Uterus (tissue), 4 donors: ENCODE results near the gene DERL3. TPM values are rescaled to one million over a fixed set of nuclear protein-coding genes. Genes with fewer than 3 reads are reported as not detected.

Experiments
- DNase-seq, 2 donors: peaks; one replicate each; pipeline ENCODE4 v3.0.0-alpha.2; 2019 to 2020
- H3K27ac ChIP-seq, 2 donors: fragments of 200-600 bp; sonication (generic); 1 replicate in 1 of 2; 2 replicates in 1 of 2; pipeline ENCODE4 v1.5.1; 2016 to 2018
- H3K27me3 ChIP-seq, 2 donors: fragments of 200-600 bp; sonication (generic); one replicate each; pipeline ENCODE4 v1.5.1; 2018 to 2019; ENCODE audit warnings: control low read depth in 1 of 2
- H3K36me3 ChIP-seq, 2 donors: fragments of 200-600 bp; sonication (generic); one replicate each; pipeline ENCODE4 v1.5.1; 2019; ENCODE audit warnings: control low read depth in 1 of 2
- H3K4me1 ChIP-seq, 2 donors: fragments of 200-600 bp; sonication (generic); one replicate each; pipeline ENCODE4 v1.5.1; 2018 to 2019; ENCODE audit warnings: control low read depth in 1 of 2
- H3K4me3 ChIP-seq, 2 donors: fragments of 200-600 bp; sonication (generic); 1 replicate in 1 of 2; 2 replicates in 1 of 2; pipeline ENCODE4 v1.5.1; 2018 to 2019; ENCODE audit warnings: mild to moderate bottlenecking in 1 of 2
- H3K9me3 ChIP-seq, 2 donors: fragments of 200-600 bp; sonication (generic); one replicate each; pipeline ENCODE4 v1.5.1; 2019; ENCODE audit warnings: control low read depth in 1 of 2
- POLR2A ChIP-seq, 2 donors: fragments of 450-650 bp; IDR thresholded peaks; one replicate each; pipeline ENCODE4 v1.6.1; 2016; ENCODE audit warnings: antibody characterized with exemption in 2 of 2, mild to moderate bottlenecking in 1 of 2, moderate library complexity in 1 of 2
- intact Hi-C: fragments of 100-400 bp; cut with DNase I; formaldehyde crosslinking; loops from one replicate; pipeline ENCODE4 v1.15.1; 2023; ENCODE audit warnings: low total_unique reads
- total RNA-seq, 4 donors: library from RNA; depleted of rRNA in 3 of 4; stranded (reverse); fragments of >200 nt in 3 of 4; gene quantifications; one replicate each; pipeline versions ENCODE4 v1.1.0 to v1.2.4, GENCODE V29; 2014 to 2023
- TF ChIP-seq, protein P1 (sequence below), 4 experiments: fragments of 200-600 bp in 2 of 4; fragments of 450-650 bp in 2 of 4; sonication (generic) in 2 of 4; IDR thresholded peaks; one replicate each; pipeline ENCODE4 v1.5.1; 2016 to 2019; ENCODE audit warnings: antibody characterized with exemption in 4 of 4, mild to moderate bottlenecking in 2 of 4, moderate library complexity in 1 of 4
- donor health status: DM: yes; HTN: yes; CAD: no.

DERL3 gene
- total RNA-seq, 4 donors from 2014 or later = 0.95 to 1.2 TPM; not detected in 2

DNA sequence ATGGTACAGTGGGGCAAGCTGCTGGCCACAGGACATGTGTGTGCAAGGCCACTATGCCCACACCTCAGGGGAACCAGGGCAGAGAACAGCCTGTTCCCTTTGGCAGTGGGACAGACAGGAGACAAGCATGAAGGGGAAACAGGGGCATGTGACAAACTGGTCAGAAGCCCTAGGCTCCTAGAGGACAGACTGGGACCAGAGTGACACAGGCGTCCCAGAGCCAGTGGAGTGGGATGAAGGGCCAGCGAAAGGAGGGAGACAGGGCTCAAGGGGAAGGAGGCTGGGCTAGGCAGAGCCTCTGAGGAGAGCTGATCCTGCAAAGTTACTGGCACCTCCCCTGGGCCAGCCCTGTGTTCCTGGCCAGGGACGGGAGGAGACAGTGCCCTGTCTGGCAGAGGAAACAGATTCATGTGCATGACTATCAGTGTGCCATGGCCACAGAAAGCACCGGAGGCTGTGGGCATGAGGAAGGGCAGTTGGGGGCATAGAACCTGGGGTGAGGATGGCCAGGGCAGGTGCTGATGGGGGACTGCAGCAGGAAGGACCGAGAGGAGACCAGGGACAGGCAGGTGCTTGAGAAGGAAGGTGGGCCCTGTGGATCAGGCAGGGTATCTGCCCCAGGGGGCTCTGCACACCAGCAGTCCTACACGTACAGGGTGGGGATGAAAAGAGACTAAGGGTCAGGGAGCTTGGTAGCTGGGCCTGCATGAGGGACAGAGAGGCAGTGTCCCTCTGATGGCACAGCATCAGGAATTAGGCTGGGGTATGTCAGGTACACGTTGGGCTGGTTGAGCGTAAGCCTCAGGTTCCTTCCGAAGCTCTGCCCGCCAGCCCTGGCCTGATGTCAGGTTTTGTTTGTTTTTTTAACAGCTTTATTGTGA, 9.8 kb downstream of the DERL3 start:
- Histone ChIP-seq H3K4me3 (no peak overlapping the region), H3K9me3 (no peaks in the 10 kb centered on the region), H3K27ac (no peak overlapping the region), H3K27me3 (no peaks in the 10 kb centered on the region), H3K4me1 (no peaks in the 10 kb centered on the region), H3K36me3 (no peaks in the 10 kb centered on the region)
- no peak for DNase-seq
- TF ChIP-seq, protein P1, sequence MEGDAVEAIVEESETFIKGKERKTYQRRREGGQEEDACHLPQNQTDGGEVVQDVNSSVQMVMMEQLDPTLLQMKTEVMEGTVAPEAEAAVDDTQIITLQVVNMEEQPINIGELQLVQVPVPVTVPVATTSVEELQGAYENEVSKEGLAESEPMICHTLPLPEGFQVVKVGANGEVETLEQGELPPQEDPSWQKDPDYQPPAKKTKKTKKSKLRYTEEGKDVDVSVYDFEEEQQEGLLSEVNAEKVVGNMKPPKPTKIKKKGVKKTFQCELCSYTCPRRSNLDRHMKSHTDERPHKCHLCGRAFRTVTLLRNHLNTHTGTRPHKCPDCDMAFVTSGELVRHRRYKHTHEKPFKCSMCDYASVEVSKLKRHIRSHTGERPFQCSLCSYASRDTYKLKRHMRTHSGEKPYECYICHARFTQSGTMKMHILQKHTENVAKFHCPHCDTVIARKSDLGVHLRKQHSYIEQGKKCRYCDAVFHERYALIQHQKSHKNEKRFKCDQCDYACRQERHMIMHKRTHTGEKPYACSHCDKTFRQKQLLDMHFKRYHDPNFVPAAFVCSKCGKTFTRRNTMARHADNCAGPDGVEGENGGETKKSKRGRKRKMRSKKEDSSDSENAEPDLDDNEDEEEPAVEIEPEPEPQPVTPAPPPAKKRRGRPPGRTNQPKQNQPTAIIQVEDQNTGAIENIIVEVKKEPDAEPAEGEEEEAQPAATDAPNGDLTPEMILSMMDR (IDR thresholded peaks at IDR 0.05) = no peak
- TF ChIP-seq POLR2A (IDR thresholded peaks at IDR 0.05) = no peak
- intact Hi-C loops = no loop called here

DNA sequence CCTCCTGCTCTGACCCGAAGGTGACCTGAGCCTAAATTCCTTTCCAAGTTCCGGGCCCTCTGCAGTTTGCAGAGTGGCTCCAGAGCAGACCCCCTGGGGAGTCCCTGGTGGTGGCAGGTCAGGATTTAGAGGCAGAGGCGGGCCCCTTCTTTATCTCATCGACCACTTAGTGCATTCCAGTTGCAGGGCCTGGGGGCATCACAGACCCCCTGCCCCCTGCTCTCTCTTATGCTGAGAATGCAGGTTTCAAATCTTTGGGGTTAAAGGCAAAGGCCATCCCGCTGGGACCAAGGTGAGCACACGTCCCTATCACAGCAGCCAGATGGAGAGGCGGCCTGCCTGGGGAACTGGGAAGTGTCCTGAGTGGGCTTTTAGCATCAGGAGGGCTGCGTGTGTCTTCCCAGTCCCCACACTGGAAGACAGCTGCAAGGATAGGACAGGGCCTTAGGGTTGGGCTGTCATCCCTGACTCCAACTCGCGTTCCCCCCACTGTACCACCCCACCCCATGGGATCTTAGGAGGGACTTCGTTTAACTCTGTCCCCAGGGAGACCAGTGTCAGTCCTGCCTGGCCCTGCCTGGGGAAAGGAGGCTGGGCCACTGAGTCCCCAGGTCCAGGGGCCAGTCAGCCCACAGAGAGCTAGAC, 11.3 kb downstream of the DERL3 start:
- intact Hi-C loops = no loop called here
- no peak overlapping the region for H3K27ac ChIP-seq
- no peaks in the 10 kb centered on the region for H3K36me3 ChIP-seq
- no peak for DNase-seq
- H3K9me3 ChIP-seq = no peaks in the 10 kb centered on the region
- H3K4me1 ChIP-seq = no peaks in the 10 kb centered on the region
- TF ChIP-seq, protein P1 (IDR thresholded peaks at IDR 0.05) = no peak
- TF ChIP-seq POLR2A (IDR thresholded peaks at IDR 0.05) = no peak
- H3K4me3 ChIP-seq = no peak overlapping the region
- no peaks in the 10 kb centered on the region for H3K27me3 ChIP-seq

DNA sequence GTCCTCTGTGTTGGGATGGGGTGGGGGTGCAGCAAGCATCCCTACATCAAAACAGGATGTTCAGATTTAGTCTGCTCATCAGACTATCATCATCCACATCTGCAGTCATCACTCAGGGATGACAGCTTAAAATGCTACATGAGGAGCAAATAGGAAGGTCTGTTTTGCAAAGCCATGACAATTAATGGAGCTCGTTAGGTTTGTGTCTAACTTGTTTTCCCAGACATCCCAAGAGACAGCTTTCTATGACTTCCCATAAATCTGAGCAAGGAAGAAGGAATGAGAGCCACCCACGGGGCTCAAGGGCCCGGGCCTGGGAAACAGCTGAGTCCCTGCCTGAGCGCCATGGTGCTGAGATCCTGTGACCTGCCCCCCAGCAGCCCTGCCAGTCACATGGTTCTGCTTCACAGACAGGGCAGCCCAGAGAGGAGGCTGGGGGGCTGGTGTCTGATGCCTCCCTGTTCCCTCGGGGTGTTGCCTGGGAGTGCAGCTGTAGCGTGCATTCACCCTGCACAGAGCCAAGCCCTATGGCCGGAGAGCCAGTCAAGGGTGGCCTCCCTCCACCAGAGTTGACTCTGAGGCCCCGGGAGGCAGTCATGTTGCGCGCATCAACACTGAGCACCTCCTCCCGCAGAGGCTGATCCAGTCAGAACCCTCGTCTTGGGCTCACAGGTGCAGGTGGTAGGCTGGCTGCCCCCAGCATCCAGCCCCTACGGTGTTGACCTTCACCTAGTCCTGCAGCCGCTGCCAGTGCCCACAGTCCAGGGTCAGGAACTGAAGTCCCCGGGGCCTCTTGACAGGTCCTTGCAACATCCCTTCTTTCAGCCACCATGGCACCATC, 12.1 kb downstream of the DERL3 start:
- DNase-seq = no peak
- Histone ChIP-seq H3K4me1 (no peaks in the 10 kb centered on the region), H3K27ac (no peak overlapping the region), H3K27me3 (no peaks in the 10 kb centered on the region), H3K36me3 (no peaks in the 10 kb centered on the region), H3K9me3 (no peaks in the 10 kb centered on the region), H3K4me3 (no peak overlapping the region)
- intact Hi-C loops = no loop called here
- TF ChIP-seq POLR2A (IDR thresholded peaks at IDR 0.05) = no peak
- TF ChIP-seq, protein P1 (IDR thresholded peaks at IDR 0.05) = no peak

DNA sequence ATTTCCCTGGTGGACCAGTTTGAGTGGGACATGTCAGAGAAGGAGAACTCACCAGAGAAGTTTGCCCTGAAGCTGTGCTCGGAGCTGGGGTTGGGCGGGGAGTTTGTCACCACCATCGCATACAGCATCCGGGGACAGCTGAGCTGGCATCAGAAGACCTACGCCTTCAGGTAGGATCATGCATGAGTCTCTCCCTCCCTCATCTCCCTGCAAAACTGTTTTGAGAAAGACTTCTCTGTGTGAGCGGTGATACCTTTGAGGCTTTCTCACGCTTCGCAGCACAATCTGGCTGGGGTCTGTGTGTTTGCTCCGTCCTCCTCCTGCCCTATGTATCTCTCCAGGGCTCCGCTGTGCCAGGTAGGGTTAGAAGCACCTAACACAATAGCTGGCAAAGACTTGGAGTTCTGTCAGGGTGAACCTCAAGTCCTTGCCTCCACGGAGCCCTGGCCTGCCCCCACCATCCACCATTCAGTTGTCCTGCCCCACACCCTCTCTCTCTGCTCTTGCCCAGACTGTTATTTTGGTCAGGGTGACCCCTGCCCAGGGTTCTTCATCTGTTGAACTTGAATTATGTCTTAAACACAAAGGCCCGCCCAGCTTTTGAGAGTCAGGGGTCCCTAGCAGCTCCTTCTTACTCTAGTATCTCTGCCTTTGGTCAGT, 13.4 kb downstream of the DERL3 start:
- H3K36me3 ChIP-seq = no peaks in the 10 kb centered on the region
- H3K27me3 ChIP-seq = no peaks in the 10 kb centered on the region
- H3K9me3 ChIP-seq = no peaks in the 10 kb centered on the region
- H3K4me3 ChIP-seq = no peak overlapping the region
- no peak for DNase-seq
- intact Hi-C loops = no loop called here
- H3K4me1 ChIP-seq = no peaks in the 10 kb centered on the region
- peak overlapping the region in 1 of 2 donors; percentile 47 for H3K27ac ChIP-seq
- TF ChIP-seq, protein P1 (IDR thresholded peaks at IDR 0.05) = no peak
- no peak for TF ChIP-seq POLR2A (IDR thresholded peaks at IDR 0.05)
